Muscle layer of colon (tissue), 2 donors: Measurements from ENCODE around the gene TENM4.

Source experiments
- H3K27ac ChIP-seq: one replicate; pipeline ENCODE4 v1.7.0; 2013; ENCODE audit warnings: low read depth, mild to moderate bottlenecking, low read length, moderate library complexity
- H3K27me3 ChIP-seq, 2 donors: one replicate each; pipeline ENCODE4 v1.7.0; 2013; ENCODE audit warnings: low read length in 2 of 2, mild to moderate bottlenecking in 2 of 2; ENCODE audit not compliant: insufficient read depth in 2 of 2, control insufficient read depth in 1 of 2
- H3K36me3 ChIP-seq: one replicate; pipeline ENCODE4 v1.7.0; 2013; ENCODE audit warnings: mild to moderate bottlenecking, low read length; ENCODE audit not compliant: insufficient read depth
- H3K4me1 ChIP-seq: one replicate; pipeline ENCODE4 v1.7.0; 2013; ENCODE audit warnings: mild to moderate bottlenecking, low read length; ENCODE audit not compliant: insufficient read depth
- H3K4me3 ChIP-seq, 2 donors: one replicate each; pipeline ENCODE4 v1.7.0; 2013; ENCODE audit warnings: low read length in 2 of 2, low read depth in 1 of 2, mild to moderate bottlenecking in 1 of 2, moderate library complexity in 1 of 2
- H3K9ac ChIP-seq: one replicate; pipeline ENCODE4 v1.7.0; 2013; ENCODE audit warnings: low read length
- H3K9me3 ChIP-seq: one replicate; pipeline ENCODE4 v1.7.0; 2013; ENCODE audit warnings: mild to moderate bottlenecking, low read length
- donor health status: abdominal sarcoma.
- donor health status: Adenocarcinoma of cecum.

TENM4 gene

GRCh38 chr11:79444923-79445322 is 4.1 kb upstream of the TENM4 start:
- no peaks in the 10 kb centered on the region for H3K36me3 ChIP-seq
- peaks cover 15 to 23% of the 10 kb centered on the region in 2 donors for H3K27me3 ChIP-seq
- no peak overlapping the region for H3K9ac ChIP-seq
- H3K9me3 ChIP-seq = no peaks in the 10 kb centered on the region
- H3K4me3 ChIP-seq = no peak overlapping the region
- peaks cover 5% of the 10 kb centered on the region for H3K4me1 ChIP-seq
- H3K27ac ChIP-seq = no peak overlapping the region

DNA sequence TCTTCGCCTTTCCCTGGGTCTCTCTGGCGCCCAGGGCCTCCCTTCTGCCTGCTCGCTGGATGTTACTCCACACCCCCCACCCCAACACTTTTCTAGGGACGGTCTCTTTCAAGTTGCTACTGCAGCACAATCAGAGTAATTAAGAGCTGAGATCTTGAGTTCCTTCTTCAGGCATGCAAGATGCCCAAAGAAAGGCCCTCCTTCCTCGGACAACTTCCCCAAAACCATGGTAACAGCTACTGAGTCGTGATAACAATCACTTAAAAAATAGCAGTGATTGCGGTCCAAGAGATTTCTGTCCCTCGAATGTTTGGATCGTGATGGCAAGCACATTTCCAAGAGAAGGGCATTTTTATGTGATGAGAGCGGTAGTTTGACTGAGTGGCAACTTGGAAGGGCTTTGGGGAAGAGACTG is 638 bp upstream of the TENM4 start:
- Histone ChIP-seq H3K9ac (no peak overlapping the region), H3K36me3 (no peaks in the 10 kb centered on the region), H3K4me3 (peak overlapping the region in 1 of 2 donors; percentile 57), H3K27me3 (peaks cover 42 to 54% of the 10 kb centered on the region in 2 donors), H3K4me1 (peaks cover 34% of the 10 kb centered on the region), H3K9me3 (no peaks in the 10 kb centered on the region), H3K27ac (no peak overlapping the region)

DNA sequence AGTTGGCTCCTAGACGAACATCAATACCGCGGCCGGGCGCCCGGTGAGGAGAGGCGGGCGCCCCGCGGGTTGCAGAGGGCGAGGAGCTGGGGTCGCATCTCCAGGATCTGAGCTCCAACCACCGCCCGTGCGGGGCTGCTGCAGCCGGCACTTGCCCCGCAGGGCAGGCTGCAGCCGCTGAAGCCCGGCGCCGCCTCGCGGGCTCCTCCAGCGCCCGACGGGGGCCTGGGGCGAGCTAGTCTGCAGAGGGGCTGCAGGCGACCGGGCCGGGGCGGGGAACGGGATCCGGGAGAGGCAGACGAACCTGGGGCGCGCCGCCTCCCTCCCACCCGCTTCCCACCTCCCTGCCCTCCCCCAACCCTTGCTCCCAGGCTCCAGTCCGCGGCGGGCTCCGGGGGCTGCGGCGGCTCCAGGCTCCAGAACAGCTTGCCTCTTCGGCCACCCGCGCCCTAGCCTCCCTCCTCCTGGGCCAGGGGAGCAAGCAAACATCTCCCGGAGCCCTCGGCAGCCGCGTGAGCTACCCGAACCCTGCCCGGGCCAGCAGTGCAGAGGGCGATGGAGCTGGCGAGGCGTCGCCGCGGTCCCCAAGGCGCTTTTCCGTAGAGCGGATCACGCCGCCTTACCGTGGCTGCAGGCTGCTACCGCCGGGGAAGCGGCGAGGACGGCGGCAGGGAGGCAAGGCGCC is 802 bp downstream of the TENM4 start:
- H3K4me3 ChIP-seq = peak overlapping the region; percentile 33 to 57
- no peak overlapping the region for H3K27ac ChIP-seq
- no peak overlapping the region for H3K9ac ChIP-seq

GRCh38 chr11:79439410-79439885 is 1.4 kb downstream of the TENM4 start:
- H3K27ac ChIP-seq = no peak overlapping the region
- H3K9me3 ChIP-seq = no peaks in the 10 kb centered on the region
- H3K9ac ChIP-seq = no peak overlapping the region
- H3K36me3 ChIP-seq = no peaks in the 10 kb centered on the region
- peaks cover 62 to 73% of the 10 kb centered on the region in 2 donors for H3K27me3 ChIP-seq
- H3K4me1 ChIP-seq = peaks cover 36% of the 10 kb centered on the region
- H3K4me3 ChIP-seq = peak overlapping the region; percentile 33 to 51

More for the DNA sequence above, 802 bp downstream of the TENM4 start:
- Histone ChIP-seq H3K36me3 (no peaks in the 10 kb centered on the region), H3K9me3 (no peaks in the 10 kb centered on the region), H3K4me1 (peaks cover 36% of the 10 kb centered on the region), H3K27me3 (peaks cover 56 to 68% of the 10 kb centered on the region in 2 donors)

GRCh38 chr11:79438631-79439409 is 2.0 kb downstream of the TENM4 start:
- H3K4me1 ChIP-seq = peaks cover 36% of the 10 kb centered on the region
- no peaks in the 10 kb centered on the region for H3K36me3 ChIP-seq
- H3K4me3 ChIP-seq = peak overlapping the region; percentile 15 to 57
- peaks cover 65 to 78% of the 10 kb centered on the region in 2 donors for H3K27me3 ChIP-seq
- H3K9me3 ChIP-seq = no peaks in the 10 kb centered on the region
- peak overlapping the region; percentile 6 for H3K27ac ChIP-seq
- H3K9ac ChIP-seq = no peak overlapping the region

GRCh38 chr11:79437981-79438630 is 2.7 kb downstream of the TENM4 start:
- Histone ChIP-seq H3K27ac (peak overlapping the region; percentile 6), H3K4me3 (peak overlapping the region; percentile 27 to 57), H3K27me3 (peaks cover 60 to 78% of the 10 kb centered on the region in 2 donors), H3K36me3 (no peaks in the 10 kb centered on the region), H3K4me1 (peaks cover 36% of the 10 kb centered on the region), H3K9me3 (no peaks in the 10 kb centered on the region), H3K9ac (no peak overlapping the region)

DNA sequence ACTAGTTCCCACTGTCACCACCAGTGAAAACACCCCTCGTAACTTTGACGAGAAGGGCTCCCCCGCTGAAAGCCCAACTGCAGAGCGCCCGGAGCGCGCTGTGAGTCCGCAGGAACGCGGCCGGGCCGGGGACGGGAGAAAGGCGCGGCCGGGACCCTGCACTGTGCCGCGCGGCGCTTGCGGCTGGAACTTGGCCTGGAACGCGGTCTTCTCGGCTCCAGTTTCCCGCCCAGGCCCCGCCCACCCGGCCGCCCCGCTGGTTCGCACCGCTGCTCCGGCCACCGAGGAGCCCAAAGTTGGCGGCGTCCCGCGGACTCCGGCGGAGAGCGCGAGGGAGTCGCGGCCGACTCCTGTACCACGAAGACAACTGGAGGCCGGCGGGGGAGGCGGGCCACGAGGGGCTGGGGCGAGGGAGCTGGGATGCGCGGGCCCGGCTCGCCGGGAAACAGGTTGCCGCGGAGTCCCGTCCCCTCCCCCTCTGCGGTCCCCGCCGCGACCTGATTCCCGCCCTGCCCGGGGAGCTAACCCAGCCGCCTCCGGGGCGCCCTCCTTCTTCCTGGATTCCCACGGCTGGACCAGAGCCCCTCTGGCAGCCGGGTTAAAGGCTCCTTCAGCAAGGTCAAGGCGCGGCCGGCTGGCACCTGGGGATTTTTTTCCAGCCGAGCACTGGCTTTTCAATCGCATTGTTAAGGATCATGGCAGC is 3.4 kb downstream of the TENM4 start:
- H3K4me1 ChIP-seq = peaks cover 36% of the 10 kb centered on the region
- H3K36me3 ChIP-seq = no peaks in the 10 kb centered on the region
- no peak overlapping the region for H3K27ac ChIP-seq
- peaks cover 58 to 81% of the 10 kb centered on the region in 2 donors for H3K27me3 ChIP-seq
- H3K9ac ChIP-seq = no peak overlapping the region
- H3K9me3 ChIP-seq = no peaks in the 10 kb centered on the region
- H3K4me3 ChIP-seq = peak overlapping the region; percentile 27 to 57

- Histone ChIP-seq H3K4me3 (peak overlapping the region; percentile 27 to 57), H3K27ac (no peak overlapping the region), H3K36me3 (no peaks in the 10 kb centered on the region), H3K4me1 (peaks cover 36% of the 10 kb centered on the region), H3K9me3 (no peaks in the 10 kb centered on the region), H3K9ac (no peak overlapping the region), H3K27me3 (peaks cover 56 to 80% of the 10 kb centered on the region in 2 donors)
Observed at GRCh38 chr11:79436919-79437277, 3.9 kb downstream of the TENM4 start.

DNA sequence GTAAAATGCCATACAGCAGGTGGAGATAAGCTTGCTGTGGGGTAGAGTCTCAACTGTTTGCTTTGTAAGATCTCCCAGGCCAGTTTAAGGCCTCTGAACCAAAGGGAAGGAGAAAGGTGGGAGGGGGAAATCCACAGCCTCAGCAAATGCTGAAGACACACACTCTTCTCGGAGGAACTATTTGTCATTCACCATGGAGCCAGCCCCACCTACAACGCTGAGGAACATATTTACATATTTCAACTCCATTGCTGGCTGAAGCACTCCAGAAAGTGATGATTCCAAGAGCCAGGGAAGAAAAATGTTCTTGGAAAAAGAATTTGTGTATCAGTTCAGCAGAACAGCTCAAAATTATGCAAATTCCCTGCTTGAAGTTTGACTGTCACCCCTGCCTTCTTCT is 6.5 kb downstream of the TENM4 start:
- Histone ChIP-seq H3K9me3 (no peaks in the 10 kb centered on the region), H3K4me3 (no peak overlapping the region), H3K36me3 (no peaks in the 10 kb centered on the region), H3K9ac (no peak overlapping the region), H3K4me1 (peaks cover 25% of the 10 kb centered on the region), H3K27ac (no peak overlapping the region), H3K27me3 (peaks cover 46 to 67% of the 10 kb centered on the region in 2 donors)

- H3K9me3 ChIP-seq = no peaks in the 10 kb centered on the region
- H3K4me3 ChIP-seq = no peak overlapping the region
- H3K9ac ChIP-seq = no peak overlapping the region
- no peaks in the 10 kb centered on the region for H3K36me3 ChIP-seq
- no peak overlapping the region for H3K27ac ChIP-seq
- peaks cover 8% of the 10 kb centered on the region for H3K4me1 ChIP-seq
- peaks cover 29 to 45% of the 10 kb centered on the region in 2 donors for H3K27me3 ChIP-seq
Observed at GRCh38 chr11:79432138-79432537, 8.7 kb downstream of the TENM4 start.

GRCh38 chr11:79431535-79431934 is 9.3 kb downstream of the TENM4 start:
- Histone ChIP-seq H3K9ac (no peak overlapping the region), H3K4me1 (peaks cover 2% of the 10 kb centered on the region), H3K36me3 (no peaks in the 10 kb centered on the region), H3K27ac (no peak overlapping the region), H3K9me3 (no peaks in the 10 kb centered on the region), H3K4me3 (no peak overlapping the region), H3K27me3 (peaks cover 24 to 39% of the 10 kb centered on the region in 2 donors)
